PC-9 (cell line): ENCODE measurements around the gene CELF2.

Experiments
- EZH2 ChIP-seq: fragments of 200-600 bp; sonication (generic); IDR thresholded peaks from 2 replicates; pipeline ENCODE4 v1.8.0; 2017; ENCODE audit warnings: antibody characterized with exemption, low read depth
- TF ChIP-seq, protein P1 (sequence below): fragments of 200-600 bp; sonication (generic); conservative IDR thresholded peaks from 2 replicates; pipeline ENCODE4 v1.6.1; 2017; ENCODE audit warnings: mixed run types, antibody characterized with exemption, mild to moderate bottlenecking, moderate library complexity

DNA sequence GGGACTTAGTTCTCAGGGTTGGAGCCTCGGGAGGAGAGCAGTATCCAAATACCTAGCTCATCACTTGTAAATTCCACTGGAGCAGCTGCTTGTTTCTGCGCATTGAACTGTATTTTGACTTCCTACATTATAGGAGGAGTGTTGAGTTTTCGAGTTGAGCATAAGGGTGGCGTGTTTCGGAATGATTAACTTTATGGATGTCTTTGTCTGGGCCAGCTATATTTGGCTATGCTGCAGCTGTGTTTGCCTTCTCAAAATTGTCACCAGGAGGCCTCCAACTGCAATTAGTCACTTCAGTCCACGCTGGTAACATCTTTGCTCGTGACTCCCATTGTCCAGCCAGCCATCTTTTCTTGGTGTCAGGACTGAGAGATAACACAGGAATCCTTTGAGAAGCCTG, 9.1 kb downstream of the CELF2 start:
- TF ChIP-seq, protein P1, sequence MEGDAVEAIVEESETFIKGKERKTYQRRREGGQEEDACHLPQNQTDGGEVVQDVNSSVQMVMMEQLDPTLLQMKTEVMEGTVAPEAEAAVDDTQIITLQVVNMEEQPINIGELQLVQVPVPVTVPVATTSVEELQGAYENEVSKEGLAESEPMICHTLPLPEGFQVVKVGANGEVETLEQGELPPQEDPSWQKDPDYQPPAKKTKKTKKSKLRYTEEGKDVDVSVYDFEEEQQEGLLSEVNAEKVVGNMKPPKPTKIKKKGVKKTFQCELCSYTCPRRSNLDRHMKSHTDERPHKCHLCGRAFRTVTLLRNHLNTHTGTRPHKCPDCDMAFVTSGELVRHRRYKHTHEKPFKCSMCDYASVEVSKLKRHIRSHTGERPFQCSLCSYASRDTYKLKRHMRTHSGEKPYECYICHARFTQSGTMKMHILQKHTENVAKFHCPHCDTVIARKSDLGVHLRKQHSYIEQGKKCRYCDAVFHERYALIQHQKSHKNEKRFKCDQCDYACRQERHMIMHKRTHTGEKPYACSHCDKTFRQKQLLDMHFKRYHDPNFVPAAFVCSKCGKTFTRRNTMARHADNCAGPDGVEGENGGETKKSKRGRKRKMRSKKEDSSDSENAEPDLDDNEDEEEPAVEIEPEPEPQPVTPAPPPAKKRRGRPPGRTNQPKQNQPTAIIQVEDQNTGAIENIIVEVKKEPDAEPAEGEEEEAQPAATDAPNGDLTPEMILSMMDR = no peak
- TF ChIP-seq EZH2 = no peak
